Measurements from ENCODE around the gene PIEZO1.

Gene PIEZO1

DNA sequence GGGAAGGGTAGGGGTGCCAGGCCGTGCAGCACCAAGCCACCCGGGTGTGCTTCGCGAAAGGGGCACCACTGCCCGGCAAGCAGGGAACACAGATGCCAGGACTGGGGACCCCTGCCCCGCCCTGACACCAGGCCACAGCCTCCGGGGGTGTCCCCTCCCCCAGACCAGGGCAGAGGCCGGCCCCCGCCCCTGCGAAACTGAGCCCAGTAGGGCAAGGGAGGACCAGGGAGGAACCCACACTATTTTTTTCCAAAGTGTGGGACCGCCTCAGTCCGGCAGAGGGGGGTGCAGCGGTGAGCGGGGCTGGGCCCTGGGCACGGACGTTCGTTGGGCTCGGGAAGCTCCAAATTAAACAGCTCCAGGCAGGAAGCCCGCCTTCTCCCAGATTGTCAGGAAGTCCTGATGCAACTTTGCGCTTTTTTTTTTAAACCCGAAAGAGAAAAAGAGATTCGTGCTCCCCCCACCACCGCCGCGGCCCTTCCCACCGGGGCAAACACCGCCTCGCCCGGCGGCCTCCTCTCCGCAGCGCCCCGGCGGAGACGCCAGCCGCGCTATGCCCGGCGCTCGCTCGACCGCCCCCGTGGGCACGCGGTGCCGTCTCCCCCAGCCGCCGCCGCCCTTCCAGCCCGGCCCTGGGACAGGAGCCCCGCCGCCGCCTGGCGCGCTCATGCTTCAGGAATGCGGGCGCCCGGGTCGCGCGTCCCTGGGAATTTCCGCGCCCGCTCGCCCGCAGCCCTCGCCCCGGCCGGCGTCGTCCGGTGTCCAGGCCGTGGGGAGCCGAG is 755 bp downstream of the PIEZO1 start:
- H3K4me3 ChIP-seq (ENCODE audit: low read depth, low read length): peak overlapping the region; percentile 61
- no peak for DNase-seq (ENCODE audit: low read depth)
- TF ChIP-seq, protein P1, sequence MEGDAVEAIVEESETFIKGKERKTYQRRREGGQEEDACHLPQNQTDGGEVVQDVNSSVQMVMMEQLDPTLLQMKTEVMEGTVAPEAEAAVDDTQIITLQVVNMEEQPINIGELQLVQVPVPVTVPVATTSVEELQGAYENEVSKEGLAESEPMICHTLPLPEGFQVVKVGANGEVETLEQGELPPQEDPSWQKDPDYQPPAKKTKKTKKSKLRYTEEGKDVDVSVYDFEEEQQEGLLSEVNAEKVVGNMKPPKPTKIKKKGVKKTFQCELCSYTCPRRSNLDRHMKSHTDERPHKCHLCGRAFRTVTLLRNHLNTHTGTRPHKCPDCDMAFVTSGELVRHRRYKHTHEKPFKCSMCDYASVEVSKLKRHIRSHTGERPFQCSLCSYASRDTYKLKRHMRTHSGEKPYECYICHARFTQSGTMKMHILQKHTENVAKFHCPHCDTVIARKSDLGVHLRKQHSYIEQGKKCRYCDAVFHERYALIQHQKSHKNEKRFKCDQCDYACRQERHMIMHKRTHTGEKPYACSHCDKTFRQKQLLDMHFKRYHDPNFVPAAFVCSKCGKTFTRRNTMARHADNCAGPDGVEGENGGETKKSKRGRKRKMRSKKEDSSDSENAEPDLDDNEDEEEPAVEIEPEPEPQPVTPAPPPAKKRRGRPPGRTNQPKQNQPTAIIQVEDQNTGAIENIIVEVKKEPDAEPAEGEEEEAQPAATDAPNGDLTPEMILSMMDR (IDR thresholded peaks at IDR 0.05; ENCODE audit: low read depth, low read length, missing control alignments): peak; percentile 58

DNA sequence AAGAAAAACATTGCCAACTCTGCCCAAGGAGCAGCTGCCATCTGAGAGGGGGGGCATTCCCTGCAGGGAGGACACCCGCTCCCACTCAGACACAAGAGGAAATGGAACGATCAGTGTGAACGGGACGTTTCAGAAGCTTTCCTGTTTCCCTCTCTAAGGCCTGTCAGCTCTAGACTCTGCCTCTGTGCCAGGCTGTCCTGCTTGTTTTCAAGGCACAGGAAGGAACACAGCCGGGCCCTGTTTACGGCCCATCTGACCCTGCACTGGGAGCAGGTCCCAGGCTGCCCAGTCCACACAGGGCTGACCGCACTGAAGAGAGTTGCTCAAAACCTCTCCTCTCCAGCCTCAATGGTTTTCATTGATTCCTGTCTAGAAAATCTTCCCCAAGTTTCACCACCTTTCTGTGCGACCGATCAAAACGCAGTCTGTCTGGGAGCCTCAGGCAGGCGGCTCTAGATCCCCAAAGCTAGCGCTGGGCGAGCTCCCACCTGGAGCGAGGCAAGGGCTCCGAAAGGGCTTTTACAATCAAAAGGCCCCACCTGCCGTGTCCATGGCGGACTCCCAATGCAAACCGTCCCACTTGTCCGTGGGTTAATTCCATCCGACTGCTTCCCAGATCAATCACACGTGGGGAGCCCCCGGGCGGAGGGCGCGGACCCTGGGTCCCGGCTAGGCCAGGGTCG is 1.5 kb downstream of the PIEZO1 start:
- TF ChIP-seq, protein P1 (IDR thresholded peaks at IDR 0.05; ENCODE audit: low read depth, low read length, missing control alignments): no peak
- no peak for DNase-seq (ENCODE audit: low read depth)
- H3K4me3 ChIP-seq (ENCODE audit: low read depth, low read length): peak overlapping the region; percentile 61

DNA sequence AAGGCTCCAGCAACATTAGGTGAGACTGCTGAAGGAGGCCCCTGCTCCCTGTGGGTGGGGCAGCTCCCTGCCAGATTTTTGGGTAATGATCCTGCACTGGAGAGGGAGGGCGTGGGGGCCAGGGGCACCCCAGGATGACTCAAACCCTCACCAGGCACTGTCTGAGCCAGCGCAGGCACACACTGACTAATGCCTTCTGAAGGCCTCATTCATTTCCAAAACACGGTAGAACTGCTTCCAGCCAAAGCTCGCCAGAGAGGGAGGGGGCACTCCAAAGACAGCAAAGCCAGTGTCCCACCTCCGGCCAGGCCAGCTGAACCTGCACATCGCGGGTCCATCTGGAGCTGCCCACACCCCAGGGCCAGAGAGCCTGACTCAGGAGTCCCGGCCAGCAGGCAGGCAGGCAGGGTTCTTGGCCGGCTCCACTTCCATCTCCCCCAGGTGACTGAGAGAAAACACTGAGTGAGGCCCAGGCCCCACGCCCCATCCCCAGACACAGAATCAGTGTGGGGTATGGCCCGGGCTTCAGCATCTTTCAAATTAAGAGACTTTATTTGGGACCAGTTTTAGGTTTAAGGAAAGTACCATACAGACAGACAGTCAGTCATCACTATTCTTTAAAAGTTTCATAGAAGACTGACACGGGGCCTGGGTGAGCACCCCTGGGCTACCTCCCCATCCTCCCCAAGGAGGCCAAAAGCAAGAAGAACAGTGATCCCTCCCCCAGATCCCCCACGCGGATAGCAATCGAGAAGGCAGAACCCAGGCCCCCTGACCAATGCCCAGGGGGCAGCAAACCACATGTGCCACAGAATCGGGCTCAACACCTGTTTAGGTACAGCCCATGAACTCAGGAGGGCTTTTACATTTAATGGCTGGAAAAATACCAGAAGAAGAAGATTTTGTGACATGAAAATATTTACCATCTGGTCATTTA is 2.3 kb downstream of the PIEZO1 start:
- peak overlapping the region; percentile 61 for H3K4me3 ChIP-seq (ENCODE audit: low read depth, low read length)
- DNase-seq (ENCODE audit: low read depth): no peak

GRCh38 chr16:88781140-88782077 is 3.6 kb downstream of the PIEZO1 start:
- TF ChIP-seq, protein P1 (IDR thresholded peaks at IDR 0.05; ENCODE audit: low read depth, low read length, missing control alignments): peak; percentile 1
- H3K4me3 ChIP-seq (ENCODE audit: low read depth, low read length): peak overlapping the region; percentile 61
- DNase-seq (ENCODE audit: low read depth): peak; percentile 69

More for the DNA sequence above, 2.3 kb downstream of the PIEZO1 start:
- TF ChIP-seq, protein P1 (IDR thresholded peaks at IDR 0.05; ENCODE audit: low read depth, low read length, missing control alignments): no peak

DNA sequence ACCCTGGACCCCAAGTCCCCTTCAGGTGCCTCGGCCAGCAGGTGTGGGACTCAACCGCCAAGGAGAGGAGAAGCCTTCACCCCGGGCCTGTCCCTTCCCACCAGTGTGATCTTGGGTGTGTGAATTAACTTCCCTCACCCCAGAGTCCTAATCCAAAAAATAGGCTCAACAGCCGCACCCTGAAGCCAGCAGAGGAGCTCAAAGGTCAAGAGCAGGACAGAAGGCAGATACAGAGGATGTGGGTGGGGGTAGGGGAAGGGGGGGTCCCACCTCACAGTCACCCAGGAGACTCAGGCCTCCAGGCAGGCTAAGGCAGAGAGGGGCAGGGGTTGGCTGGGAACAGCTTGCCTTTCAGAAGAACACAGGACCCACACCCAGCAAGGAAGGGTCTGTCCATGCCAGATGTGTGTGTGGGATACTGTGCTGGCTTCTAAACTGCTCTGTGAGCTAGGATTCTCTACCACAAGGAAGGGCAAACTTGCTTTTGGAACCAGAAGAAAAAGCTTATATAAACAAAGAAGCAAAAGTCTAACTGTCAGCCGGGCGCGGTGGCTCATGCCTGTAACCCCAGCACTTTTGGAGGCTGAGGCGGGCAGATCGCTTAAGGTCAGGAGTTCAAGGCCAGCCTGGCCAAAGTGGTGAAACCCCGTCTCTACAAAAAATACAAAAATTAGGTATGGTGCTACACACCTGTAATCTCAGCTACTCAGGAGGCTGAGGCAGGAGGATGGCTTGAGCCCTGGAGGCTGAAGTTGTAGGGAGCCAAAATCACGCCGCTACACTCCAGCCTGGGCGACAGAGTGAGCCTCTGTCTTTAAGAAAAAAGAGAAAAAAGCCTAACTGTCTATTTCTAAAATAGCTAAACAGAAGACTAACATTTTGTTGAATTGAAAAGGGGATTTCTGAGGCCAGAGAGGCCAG is 4.6 kb downstream of the PIEZO1 start:
- H3K4me3 ChIP-seq (ENCODE audit: low read depth, low read length): peak overlapping the region; percentile 61
- TF ChIP-seq, protein P1 (IDR thresholded peaks at IDR 0.05; ENCODE audit: low read depth, low read length, missing control alignments): no peak

More for the DNA sequence above, 4.6 kb downstream of the PIEZO1 start:
- no peak for DNase-seq (ENCODE audit: low read depth)
